Epithelial cell of proximal tubule (primary cell): ENCODE results near the gene COL4A6. TPM values are rescaled to one million over a fixed set of nuclear protein-coding genes. Genes with fewer than 3 reads are reported as not detected.

Source experiments
- DNase-seq: peaks from one replicate; pipeline ENCODE4 v3.0.0-alpha.2; 2011; ENCODE audit warnings: low read depth
- H3K4me3 ChIP-seq: 2 replicates; pipeline ENCODE4 v1.5.1; 2011; ENCODE audit warnings: low read depth, mild to moderate bottlenecking, low read length
- CTCF ChIP-seq: conservative IDR thresholded peaks from 2 replicates; pipeline ENCODE4 v1.5.1; 2012; ENCODE audit warnings: low read depth, mild to moderate bottlenecking, low read length
- total RNA-seq: library from RNA; depleted of rRNA; stranded (reverse); fragments of >200 nt; gene quantifications from 2 replicates; pipeline ENCODE4 v1.2.3, GENCODE V29; 2015

COL4A6 gene
- total RNA-seq, 1 donor from 2014 or later: 2.0 TPM

DNA sequence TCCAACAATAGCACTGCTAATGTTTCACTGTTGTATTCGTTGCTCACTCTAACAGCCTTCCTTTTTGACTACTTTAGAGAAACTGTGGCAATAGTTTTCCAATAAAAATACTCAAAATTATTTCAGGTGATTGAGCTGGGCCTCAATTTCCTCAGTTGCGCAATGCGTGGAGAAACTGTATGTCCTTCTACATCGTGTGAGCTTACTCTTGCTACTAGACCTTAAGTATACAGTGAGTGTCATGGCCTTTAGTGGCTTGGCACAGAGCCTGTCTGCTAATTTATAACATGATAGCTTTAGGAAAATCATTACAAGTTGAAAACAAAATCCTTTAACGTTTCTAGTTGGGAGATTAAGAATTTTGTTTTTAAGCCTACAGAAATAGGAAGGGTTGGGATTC lies 114.5 kb downstream of the COL4A6 start:
- no peak for DNase-seq
- no peak overlapping the region for H3K4me3 ChIP-seq
- no peak for TF ChIP-seq CTCF

GRCh38 chrX:108322234-108322633 lies 116.0 kb downstream of the COL4A6 start:
- TF ChIP-seq CTCF: no peak
- no peak overlapping the region for H3K4me3 ChIP-seq

GRCh38 chrX:108316456-108316855 lies 121.8 kb downstream of the COL4A6 start:
- no peak for TF ChIP-seq CTCF
- H3K4me3 ChIP-seq: no peak overlapping the region
- DNase-seq: no peak

More at GRCh38 chrX:108322234-108322633, 116.0 kb downstream of the COL4A6 start:
- DNase-seq: no peak

GRCh38 chrX:108313669-108314068 lies 124.6 kb downstream of the COL4A6 start:
- no peak for DNase-seq
- no peak overlapping the region for H3K4me3 ChIP-seq
- TF ChIP-seq CTCF: no peak

DNA sequence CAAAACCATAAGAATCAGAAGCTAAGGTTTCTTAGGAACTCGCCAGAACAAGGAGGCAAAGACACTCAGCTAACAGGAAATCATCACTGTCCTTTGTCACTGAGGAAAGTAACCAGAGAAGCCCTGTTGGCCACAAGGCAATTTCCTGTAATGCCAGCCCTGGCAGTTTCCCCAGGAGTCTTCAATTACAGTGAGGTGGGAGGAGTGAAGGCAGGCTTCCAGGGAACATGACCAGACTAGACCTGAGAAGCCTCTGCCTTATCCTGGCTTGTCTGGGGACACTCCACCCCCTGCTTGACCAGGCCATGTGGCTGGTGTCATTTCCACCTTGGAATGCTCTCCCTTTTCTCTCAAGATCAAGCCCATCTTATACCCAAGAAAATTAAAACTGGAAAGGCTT lies 125.3 kb downstream of the COL4A6 start:
- H3K4me3 ChIP-seq: no peak overlapping the region
- no peak for TF ChIP-seq CTCF
- no peak for DNase-seq

GRCh38 chrX:108312011-108312410 lies 126.2 kb downstream of the COL4A6 start:
- H3K4me3 ChIP-seq: no peak overlapping the region
- TF ChIP-seq CTCF: no peak
- no peak for DNase-seq

DNA sequence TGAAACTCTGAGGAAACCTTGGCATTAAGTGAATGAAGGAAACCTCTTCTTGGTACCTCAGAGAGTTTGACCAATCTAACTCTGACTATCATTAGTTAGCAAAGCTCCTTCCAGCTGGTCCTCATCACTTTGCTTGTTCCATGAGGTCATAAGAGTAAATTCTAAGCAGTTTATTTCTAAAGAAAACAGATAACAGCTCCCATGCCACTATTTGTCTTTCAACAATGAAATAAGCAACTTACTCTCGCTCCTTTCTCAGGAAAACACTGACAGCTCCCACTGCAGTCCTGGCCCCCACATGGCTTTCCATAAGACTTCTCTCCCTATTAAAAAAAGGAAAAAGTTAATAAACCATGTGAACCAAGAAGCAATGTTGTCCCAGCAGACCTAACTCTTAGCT lies 127.7 kb downstream of the COL4A6 start:
- DNase-seq: no peak
- no peak overlapping the region for H3K4me3 ChIP-seq
- TF ChIP-seq CTCF: no peak
